Measurements from ENCODE around the gene MMP11. TPM values are rescaled to one million over a fixed set of nuclear protein-coding genes. Genes with fewer than 3 reads are reported as not detected.

Gene MMP11
- total and polyA plus RNA-seq, 11 donors = 5.2 to 17.0 (median 10.4) TPM

GRCh38 chr22:23789638-23790037, 17.0 kb downstream of the MMP11 start:
- peak overlapping the region in 4 of 12 donors; percentile 33 to 53 (median 44) for H3K27ac ChIP-seq
- intact Hi-C loops (cut with DNase I) = loop anchor here in 4 of 10 donors (2.0 to 5.0 kb wide), 4 partner anchors 19 to 58 kb away; partner anchors contain the start of gene DERL3 (in 1 of the 4)
- H3K4me1 ChIP-seq = peaks cover 8 to 59% (median 47%) of the 10 kb centered on the region in 12 donors

DNA sequence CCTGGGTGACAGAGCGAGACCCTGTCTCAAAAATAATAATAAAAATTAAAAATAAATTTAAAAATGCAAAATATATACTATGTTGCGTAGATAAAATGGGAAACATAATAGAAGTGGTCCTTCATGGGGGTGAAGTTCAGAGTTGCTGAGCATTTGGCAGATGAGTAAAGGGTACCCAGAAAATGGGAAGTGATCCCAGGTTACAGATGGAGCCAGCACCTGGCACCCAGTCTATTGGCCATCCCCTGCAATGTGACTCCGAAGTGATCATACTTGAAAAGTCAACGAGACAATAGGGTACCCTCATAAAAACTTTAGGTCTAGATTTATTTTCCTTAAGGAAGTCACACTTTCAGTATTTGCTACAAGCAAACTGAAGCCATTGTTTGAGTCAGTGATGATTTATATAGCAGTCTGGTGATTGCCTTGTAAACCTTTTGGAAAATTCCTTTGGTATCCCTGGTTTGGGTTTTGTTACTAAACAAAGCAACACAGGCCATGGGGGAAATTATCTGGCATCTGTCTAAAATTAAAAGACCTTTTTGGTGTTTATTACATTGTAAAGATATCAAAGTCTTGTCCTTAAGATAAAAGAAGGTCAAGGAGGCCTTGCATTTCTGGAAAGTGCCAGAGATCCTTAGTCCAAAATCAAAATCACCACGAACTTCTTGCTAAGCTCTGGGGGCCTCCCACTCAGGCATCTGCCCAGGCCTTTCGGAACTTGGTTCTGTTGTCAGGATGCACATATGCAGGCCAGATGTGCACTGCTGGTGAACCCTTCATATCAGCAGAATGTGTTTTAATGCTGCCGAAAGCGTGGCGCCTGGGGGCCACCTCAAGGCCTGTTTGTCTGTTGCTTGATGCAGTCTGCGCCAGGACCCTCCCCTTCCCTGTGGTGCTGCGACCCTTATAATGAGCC, 18.4 kb downstream of the MMP11 start:
- Histone ChIP-seq H3K27me3 (no peaks in the 10 kb centered on the region), H3K27ac (peak overlapping the region in 3 of 12 donors; percentile 19 to 50 (median 47)), H3K4me3 (no peak overlapping the region), H3K9me3 (no peaks in the 10 kb centered on the region), H3K4me1 (peaks cover 8 to 54% (median 45%) of the 10 kb centered on the region in 12 donors), H3K36me3 (peaks cover 0 to 53% (median 44%) of the 10 kb centered on the region in 9 donors)
- TF ChIP-seq POLR2A (IDR thresholded peaks at IDR 0.05) = no peak
- TF ChIP-seq, protein P1, sequence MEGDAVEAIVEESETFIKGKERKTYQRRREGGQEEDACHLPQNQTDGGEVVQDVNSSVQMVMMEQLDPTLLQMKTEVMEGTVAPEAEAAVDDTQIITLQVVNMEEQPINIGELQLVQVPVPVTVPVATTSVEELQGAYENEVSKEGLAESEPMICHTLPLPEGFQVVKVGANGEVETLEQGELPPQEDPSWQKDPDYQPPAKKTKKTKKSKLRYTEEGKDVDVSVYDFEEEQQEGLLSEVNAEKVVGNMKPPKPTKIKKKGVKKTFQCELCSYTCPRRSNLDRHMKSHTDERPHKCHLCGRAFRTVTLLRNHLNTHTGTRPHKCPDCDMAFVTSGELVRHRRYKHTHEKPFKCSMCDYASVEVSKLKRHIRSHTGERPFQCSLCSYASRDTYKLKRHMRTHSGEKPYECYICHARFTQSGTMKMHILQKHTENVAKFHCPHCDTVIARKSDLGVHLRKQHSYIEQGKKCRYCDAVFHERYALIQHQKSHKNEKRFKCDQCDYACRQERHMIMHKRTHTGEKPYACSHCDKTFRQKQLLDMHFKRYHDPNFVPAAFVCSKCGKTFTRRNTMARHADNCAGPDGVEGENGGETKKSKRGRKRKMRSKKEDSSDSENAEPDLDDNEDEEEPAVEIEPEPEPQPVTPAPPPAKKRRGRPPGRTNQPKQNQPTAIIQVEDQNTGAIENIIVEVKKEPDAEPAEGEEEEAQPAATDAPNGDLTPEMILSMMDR (IDR thresholded peaks at IDR 0.05) = no peak
- intact Hi-C loops (cut with DNase I) = no loop called here
- 62 to 74% (median 65%) methylated on average over 11 of the region's 11 CpGs for WGBS, 4 donors
- DNase-seq (peak in 4 of 5 donors; percentile 41 to 73 (median 51)), ATAC-seq (no peak)

More at GRCh38 chr22:23789638-23790037, 17.0 kb downstream of the MMP11 start:
- Histone ChIP-seq H3K4me3 (no peak overlapping the region), H3K9me3 (no peaks in the 10 kb centered on the region), H3K27me3 (no peaks in the 10 kb centered on the region), H3K36me3 (peaks cover 0 to 39% (median 30%) of the 10 kb centered on the region in 9 donors)
- WGBS, 4 donors = 68 to 71% (median 70%) methylated on average over 3 to 4 of the region's 4 CpGs
- ATAC-seq (no peak), DNase-seq (peak in 1 of 5 donors; percentile 17)
- TF ChIP-seq POLR2A (IDR thresholded peaks at IDR 0.05) = no peak
- TF ChIP-seq, protein P1 (IDR thresholded peaks at IDR 0.05) = no peak

GRCh38 chr22:23791738-23792645, 19.3 kb downstream of the MMP11 start:
- TF ChIP-seq, protein P1 (IDR thresholded peaks at IDR 0.05) = no peak
- no peak for TF ChIP-seq POLR2A (IDR thresholded peaks at IDR 0.05)
- intact Hi-C loops (cut with DNase I) = no loop called here
- peaks cover 0 to 61% (median 51%) of the 10 kb centered on the region in 9 donors for H3K36me3 ChIP-seq
- H3K9me3 ChIP-seq = no peaks in the 10 kb centered on the region
- peaks cover 8 to 48% (median 38%) of the 10 kb centered on the region in 12 donors for H3K4me1 ChIP-seq
- ATAC-seq = peak in 1 of 4 donors; percentile 23
- peak overlapping the region in 1 of 12 donors; percentile 50 for H3K27ac ChIP-seq
- peak in 1 of 5 donors; percentile 42 for DNase-seq
- H3K27me3 ChIP-seq = no peaks in the 10 kb centered on the region
- H3K4me3 ChIP-seq = no peak overlapping the region
- 79 to 88% (median 85%) methylated on average over 23 to 25 of the region's 25 CpGs for WGBS, 4 donors
